GM10248 (cell line): Measurements from ENCODE around the gene DIAPH2.

Experiments
- CTCF ChIA-PET: fragments of 300-600 bp; sonication (Branson Sonifier 250); formaldehyde crosslinking; extraction: SDS; loops from one replicate; lab custom pipeline; 2021; ENCODE audit warnings: antibody characterized with exemption; lab: Yijun Ruan, JAX
- POLR2A ChIA-PET: fragments of 350-650 bp; sonication (Branson Sonifier 250); formaldehyde crosslinking; extraction: SDS; loops from one replicate; lab custom pipeline; 2020; ENCODE audit warnings: antibody characterized with exemption; lab: Yijun Ruan, JAX
- DNase-seq: peaks from one replicate; pipeline ENCODE4 v3.0.0; 2012; ENCODE audit errors: extremely low spot score
- TF ChIP-seq, protein P1 (sequence below): IDR thresholded peaks from 2 replicates; pipeline ENCODE4 v1.5.1; 2012; ENCODE audit warnings: mild to moderate bottlenecking, low read depth; ENCODE audit errors: extremely low read depth, missing control alignments, control extremely low read depth

DIAPH2 gene

GRCh38 chrX:97189668-97190067, 505.0 kb downstream of the DIAPH2 start:
- POLR2A ChIA-PET, result no interaction called here

DNA sequence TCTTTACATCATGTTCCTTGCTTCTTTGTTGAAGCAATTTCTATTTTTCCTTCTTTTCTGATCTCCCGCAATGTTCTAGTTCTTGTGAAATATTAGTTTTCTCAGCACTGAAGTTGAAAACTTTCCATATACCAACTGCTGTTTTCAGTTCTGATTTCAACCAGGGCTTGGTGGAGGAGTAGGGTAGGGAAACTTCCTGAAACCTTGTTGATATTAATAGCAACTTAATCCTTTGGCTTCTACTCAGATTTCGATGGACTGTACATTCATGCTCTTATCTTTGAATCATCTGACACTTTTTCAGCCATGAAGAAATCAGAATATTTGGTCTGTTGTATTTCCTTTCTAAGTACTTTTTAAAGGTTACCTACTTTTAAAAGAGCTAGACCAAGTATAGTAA, 514.9 kb downstream of the DIAPH2 start:
- DNase-seq, result no peak
- TF ChIP-seq, protein P1, sequence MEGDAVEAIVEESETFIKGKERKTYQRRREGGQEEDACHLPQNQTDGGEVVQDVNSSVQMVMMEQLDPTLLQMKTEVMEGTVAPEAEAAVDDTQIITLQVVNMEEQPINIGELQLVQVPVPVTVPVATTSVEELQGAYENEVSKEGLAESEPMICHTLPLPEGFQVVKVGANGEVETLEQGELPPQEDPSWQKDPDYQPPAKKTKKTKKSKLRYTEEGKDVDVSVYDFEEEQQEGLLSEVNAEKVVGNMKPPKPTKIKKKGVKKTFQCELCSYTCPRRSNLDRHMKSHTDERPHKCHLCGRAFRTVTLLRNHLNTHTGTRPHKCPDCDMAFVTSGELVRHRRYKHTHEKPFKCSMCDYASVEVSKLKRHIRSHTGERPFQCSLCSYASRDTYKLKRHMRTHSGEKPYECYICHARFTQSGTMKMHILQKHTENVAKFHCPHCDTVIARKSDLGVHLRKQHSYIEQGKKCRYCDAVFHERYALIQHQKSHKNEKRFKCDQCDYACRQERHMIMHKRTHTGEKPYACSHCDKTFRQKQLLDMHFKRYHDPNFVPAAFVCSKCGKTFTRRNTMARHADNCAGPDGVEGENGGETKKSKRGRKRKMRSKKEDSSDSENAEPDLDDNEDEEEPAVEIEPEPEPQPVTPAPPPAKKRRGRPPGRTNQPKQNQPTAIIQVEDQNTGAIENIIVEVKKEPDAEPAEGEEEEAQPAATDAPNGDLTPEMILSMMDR, result no peak
- POLR2A ChIA-PET, result no interaction called here
- CTCF ChIA-PET, result no interaction called here

More at GRCh38 chrX:97189668-97190067, 505.0 kb downstream of the DIAPH2 start:
- no peak for DNase-seq
- CTCF ChIA-PET, result no interaction called here
- TF ChIP-seq, protein P1, result no peak

DNA sequence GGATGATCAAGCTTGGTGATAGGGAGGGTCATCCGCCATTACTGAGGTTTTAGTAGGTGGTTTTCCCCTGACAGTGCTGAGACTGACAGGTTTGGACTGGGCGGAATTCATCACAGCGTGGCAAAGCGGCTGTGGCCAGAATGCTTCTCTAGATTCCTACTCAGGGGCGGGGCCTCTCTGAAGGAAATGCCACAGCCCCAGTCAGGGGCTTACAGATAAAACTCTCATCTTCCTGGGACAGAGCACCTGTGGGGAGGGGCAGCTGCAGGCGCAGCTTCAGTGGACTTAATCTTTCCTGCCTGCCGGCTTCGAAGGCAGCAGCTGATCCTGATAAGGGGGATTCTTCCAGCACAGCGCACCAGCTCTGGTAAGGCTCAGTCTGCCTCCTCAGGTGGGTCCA, 515.8 kb downstream of the DIAPH2 start:
- TF ChIP-seq, protein P1, result no peak
- CTCF ChIA-PET, result no interaction called here
- no peak for DNase-seq
- POLR2A ChIA-PET, result no interaction called here

DNA sequence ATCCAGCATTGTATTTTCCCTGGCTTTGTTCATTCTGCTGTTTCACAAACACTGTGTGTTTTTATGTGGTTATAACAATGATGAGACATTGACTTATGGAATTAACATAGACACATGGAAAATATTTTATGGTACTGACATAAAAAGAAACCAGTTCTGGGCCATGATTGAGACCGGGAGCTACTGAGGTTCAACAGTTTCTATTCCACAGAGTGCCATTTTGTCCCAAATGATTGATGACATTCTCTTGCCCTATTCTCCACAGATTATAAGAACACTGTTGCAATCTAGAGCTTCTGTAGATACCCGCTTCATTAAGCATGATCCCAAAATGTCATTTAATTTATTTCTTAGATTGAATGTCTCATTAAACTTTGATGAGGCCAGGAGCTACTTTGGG, 525.9 kb downstream of the DIAPH2 start:
- DNase-seq, result no peak
- CTCF ChIA-PET, result no interaction called here
- TF ChIP-seq, protein P1, result no peak
- POLR2A ChIA-PET, result no interaction called here

DNA sequence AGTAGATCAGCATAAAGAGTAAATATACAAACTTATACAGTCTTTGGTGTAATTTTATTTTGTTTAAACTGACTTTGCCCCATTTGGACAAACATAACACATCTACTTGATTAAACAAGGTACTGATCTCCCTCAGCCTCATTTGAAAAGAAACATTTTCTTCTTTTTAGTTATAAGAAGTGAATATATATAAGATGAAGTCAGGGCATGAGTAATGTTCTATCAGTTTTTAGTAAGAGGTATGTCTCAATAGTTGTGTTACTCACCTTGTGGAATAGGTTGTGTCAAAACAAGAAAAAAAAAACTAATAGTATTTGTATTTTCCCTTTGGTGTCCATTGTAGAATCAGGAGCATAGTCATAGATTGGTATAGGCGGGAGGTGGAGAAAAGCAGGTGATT, 526.4 kb downstream of the DIAPH2 start:
- POLR2A ChIA-PET, result no interaction called here
- CTCF ChIA-PET, result no interaction called here
- DNase-seq, result no peak
- TF ChIP-seq, protein P1, result no peak

- ChIA-PET CTCF (no interaction called here), POLR2A (no interaction called here)
- TF ChIP-seq, protein P1, result no peak
- DNase-seq, result no peak
Observed at GRCh38 chrX:97215186-97215585, 530.5 kb downstream of the DIAPH2 start.

DNA sequence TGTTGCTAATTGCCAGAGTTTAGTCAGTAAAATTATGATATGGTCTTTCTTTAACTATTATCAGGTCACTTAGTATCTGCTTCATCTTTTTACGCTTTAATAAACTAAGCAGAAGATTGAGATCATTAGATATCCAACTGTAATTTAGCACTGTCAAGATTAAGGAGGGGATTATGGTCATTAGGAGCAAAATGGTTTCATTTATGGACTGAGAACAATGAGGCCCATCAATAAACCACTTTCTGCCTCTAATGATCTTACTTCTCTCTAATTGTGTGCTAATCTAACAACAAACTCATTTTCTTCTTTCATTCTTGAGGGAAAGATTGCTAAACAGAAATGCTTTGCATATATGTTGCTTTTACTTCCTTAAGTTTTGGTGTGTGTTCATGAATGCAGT, 539.5 kb downstream of the DIAPH2 start:
- POLR2A ChIA-PET, result no interaction called here
- TF ChIP-seq, protein P1, result no peak
- CTCF ChIA-PET, result no interaction called here
- no peak for DNase-seq
